Esophagus muscularis mucosa (tissue), 4 donors: ENCODE data around the gene ITGB8.

ENCODE experiments used
- EP300 ChIP-seq: sonication (generic); formaldehyde crosslinking; IDR thresholded peaks from one replicate; pipeline ENCODE4 v1.6.1; 2017; ENCODE audit warnings: antibody characterized with exemption
- POLR2A ChIP-seq: fragments of 450-650 bp; IDR thresholded peaks from one replicate; pipeline ENCODE4 v1.6.1; 2017; ENCODE audit warnings: antibody characterized with exemption, moderate library complexity, mild to moderate bottlenecking, low read depth
- POLR2AphosphoS5 ChIP-seq, 2 donors: sonication (generic); formaldehyde crosslinking; IDR thresholded peaks; one replicate each; pipeline ENCODE4 v1.6.1; 2017; ENCODE audit warnings: antibody characterized with exemption in 2 of 2
- TF ChIP-seq, protein P1 (sequence below), 3 experiments: fragments of 200-600 bp in 2 of 3; fragments of 450-650 bp in 1 of 3; sonication (generic) in 2 of 3; IDR thresholded peaks; one replicate each; pipeline ENCODE4 v1.5.1; 2017 to 2019; ENCODE audit warnings: antibody characterized with exemption in 3 of 3, mild to moderate bottlenecking in 2 of 3, moderate library complexity in 1 of 3

DNA sequence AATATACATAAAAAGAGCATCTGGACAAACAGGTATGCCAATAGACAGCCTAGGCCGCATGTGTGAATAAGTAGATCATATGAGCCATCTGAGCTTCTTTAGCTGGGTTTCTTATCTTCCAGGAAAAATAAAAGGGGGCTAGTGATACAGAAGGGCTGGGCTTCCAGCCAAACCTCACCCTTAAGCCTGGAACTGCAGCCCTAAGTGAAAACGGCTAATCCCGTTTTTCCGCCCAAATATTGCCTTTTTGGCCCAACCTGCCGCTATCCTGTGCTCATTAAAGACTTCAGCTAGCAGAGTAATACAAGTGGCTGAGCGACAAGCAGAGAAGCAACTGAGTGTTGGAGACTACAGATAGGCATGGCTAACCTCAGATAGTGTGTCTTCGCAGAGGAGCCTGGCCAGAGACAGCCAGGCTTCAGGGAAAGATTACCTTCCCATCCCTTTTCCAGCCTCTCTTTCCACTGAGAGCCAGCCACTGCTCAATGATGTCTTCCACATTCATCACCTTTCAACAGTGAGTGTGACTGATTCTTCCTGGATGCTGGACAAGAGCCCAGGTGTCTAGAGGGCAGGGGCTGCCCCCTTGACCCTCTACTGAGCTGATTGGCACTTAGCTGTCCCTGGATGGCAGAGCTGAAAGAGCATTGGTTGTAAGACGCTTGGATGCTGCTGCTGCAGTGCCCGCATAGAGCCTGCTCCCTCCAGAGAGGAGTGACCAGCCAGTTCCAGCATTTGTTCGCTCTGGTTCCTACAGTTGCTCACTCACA lies 108.9 kb downstream of the ITGB8 start:
- TF ChIP-seq, protein P1, sequence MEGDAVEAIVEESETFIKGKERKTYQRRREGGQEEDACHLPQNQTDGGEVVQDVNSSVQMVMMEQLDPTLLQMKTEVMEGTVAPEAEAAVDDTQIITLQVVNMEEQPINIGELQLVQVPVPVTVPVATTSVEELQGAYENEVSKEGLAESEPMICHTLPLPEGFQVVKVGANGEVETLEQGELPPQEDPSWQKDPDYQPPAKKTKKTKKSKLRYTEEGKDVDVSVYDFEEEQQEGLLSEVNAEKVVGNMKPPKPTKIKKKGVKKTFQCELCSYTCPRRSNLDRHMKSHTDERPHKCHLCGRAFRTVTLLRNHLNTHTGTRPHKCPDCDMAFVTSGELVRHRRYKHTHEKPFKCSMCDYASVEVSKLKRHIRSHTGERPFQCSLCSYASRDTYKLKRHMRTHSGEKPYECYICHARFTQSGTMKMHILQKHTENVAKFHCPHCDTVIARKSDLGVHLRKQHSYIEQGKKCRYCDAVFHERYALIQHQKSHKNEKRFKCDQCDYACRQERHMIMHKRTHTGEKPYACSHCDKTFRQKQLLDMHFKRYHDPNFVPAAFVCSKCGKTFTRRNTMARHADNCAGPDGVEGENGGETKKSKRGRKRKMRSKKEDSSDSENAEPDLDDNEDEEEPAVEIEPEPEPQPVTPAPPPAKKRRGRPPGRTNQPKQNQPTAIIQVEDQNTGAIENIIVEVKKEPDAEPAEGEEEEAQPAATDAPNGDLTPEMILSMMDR (IDR thresholded peaks at IDR 0.05) = no peak
- TF ChIP-seq POLR2AphosphoS5 (IDR thresholded peaks at IDR 0.05) (no peak), POLR2A (no peak), EP300 (no peak)
